DMS79 (cell line): Measurements from ENCODE around the gene USP31.

Source experiments
- DNase-seq: peaks from one replicate; lab custom pipeline; 2025; lab: John Stamatoyannopoulos, UW

Gene USP31

DNA sequence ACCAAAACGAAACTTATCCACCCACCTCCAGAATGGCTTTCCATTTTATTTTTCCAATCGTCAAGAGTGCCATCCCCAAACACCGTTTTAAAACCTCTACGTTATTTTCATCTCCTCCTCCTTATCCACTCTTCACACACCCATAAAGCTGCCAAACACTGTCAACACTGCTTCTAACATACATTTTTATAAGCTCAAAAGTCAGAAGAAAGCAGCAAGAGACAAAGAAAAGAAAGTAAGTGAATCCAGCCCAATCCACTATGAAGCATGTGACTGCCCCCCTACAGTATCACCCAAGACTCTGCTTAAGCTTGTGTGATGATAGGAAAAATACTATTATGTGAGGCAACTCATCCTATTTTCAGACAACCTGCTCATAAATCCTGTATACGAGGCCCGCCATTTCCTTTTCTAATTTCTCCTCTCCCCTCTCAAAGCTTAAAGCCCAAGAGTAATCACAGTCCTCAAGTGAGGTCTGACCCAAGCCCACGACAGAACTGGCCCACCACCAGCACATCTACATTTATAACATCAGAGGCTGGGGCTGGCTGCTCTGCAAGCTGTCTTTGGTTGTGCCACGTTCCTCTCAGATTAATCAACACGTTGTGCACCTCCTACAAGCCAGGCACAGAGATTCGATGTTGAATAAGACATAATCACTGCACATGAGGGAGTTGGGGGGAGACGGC is 16.3 kb downstream of the USP31 start:
- DNase-seq: no peak

DNA sequence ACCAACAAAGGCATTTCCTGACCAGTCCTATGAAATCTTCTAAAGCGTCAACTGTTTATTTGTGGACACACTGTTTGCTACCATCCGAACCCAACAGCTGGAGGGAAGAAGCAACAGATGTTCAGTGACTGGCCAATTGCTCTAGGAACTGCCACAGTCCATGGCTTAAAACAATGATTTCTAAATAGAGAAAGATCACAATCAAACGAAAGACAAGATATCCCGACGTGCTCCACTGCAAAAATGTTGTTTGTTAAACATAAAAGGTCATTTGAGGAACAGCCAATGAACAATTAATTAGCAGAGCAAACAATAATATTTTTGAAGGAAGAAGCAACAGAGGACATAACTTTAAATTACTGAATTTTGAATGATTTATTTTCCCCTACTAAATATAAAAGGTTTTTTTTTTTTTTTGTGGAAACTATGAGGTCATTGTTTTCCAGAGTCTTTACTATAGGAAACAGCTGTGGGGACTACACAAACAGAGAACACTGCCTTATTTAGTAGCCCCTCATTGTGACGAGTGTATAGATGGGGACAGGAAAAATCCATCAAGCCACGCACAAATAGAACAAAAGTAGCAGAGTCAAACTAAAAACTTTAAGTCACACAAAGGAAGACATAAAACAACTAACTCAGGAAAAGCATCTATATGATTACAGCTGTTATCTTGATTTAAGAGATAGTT is 17.2 kb downstream of the USP31 start:
- DNase-seq: no peak

DNA sequence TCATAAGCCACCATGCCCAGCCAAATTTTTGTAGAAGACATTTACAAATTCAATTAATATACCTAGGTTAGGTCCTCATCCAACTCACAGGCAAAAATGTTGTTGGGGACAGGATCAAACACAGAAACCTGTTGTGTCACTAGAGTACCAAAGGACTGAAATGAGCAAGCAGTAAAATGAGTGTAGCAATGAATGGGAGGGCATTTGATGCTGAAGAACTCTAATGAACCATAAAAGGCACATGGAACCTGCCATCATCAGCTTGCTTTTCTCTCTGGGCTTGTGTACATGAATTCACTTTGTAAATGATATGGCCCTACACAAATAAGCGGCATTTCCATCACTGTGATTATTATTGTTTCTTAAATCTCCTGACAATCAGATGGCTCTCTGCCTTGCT is 17.8 kb downstream of the USP31 start:
- no peak for DNase-seq

DNA sequence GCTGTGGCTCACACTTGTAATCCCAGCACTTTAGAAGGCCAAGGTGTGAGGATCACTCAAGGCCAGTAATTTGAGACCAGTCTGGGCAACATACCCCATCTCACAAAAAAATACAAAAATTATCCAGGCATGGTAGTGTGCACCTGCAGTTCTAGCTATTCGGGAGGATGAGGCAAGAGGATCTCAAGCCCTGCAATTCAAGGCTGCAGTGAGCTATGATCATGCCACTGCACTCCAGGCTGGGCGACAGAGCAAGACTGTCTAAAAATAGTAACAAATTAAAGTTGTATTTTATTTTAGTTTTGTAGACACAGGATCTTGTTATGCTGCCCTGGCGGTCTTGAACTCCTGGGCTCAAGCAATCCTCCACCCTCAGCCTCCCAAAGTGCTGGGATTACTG is 18.2 kb downstream of the USP31 start:
- no peak for DNase-seq

DNA sequence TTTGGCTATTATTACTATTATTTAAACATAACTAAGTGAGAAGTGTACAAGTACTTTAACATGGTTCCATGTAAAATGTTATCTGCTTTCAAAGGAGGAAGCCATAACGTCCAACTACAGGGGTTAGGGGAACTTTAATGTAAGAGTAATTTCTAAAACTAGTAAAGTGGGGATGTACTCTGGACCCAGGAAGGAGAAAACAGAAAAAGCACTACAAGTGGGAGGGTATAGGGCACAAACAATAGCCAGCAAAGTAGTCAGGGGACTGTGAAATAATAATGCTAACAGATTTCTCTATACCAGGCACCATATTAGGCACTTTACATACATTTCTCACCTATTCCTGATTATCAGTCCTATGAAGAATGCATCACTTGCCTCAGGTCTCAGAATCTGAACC is 19.6 kb downstream of the USP31 start:
- no peak for DNase-seq

DNA sequence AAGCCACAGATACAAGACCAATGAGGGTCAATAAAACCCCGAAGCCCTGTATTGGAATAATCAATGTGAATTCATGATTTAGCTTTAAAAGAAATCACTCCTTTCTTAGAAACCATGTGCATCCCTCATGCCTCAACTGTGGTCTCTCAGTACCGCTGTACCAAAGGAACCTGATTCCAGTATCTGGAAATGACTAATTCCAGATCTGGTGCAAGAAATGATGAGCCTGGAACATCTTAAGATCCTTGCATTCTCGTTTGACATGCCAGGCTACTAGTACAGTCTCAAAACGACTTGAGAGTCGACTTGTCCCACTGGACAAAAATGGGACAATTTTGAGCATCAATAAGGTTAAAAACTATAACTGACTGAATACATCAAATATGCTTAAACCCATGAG is 21.2 kb downstream of the USP31 start:
- DNase-seq: no peak

DNA sequence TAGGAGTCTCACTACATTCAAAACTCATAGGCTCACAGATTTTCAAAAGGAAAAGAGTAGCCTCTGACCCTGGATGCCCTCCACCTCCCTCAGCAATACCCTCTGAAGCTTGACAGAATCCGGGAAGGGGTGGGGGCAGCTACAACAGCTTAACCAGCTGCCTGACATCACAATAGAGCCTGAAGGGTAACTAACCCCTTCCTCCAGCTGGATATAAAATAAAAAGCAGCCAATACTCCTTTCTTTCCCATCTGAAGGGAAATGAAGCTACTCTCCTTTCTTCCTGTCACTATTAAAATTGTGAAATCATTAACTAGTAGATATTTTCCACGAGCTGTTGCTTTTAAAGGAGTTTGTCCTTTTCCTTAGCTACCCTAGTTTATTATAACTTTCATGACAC is 24.0 kb downstream of the USP31 start:
- DNase-seq: no peak

DNA sequence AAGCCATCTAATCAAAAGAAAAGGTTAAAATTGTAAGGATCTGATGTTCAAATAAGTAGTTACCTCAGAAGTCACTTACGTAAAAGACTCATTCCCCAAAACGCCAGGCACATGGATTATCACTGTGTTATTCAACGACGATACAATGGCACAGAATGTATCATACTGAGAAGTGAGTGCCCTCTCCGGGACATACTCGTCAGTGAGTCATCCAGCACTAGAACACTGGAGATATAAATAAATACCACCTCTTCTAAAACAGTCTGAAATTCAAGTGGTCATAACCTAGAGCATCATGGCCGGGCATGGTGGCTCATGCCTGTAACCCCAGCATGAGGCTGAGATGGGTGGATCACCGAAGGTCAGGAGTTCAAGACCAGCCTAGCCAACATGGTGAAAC is 24.9 kb downstream of the USP31 start:
- DNase-seq: no peak

DNA sequence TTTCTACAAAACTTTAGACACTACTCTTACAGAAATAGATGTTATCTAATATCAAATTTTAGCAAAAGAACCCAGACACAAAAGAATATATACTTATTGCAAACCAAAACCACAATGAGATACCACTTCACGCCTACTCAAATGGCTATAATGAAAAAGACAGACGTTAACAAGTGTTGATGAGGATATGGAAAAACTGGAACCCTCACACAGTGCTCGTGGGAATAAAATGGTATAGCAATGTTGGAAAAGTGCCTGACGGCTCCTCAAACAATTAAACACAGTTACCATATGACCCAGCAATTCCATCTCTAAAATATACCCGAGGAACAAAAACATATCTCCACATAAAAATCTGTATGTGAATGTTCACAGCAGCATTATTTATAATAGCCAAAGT is 27.1 kb downstream of the USP31 start:
- no peak for DNase-seq

DNA sequence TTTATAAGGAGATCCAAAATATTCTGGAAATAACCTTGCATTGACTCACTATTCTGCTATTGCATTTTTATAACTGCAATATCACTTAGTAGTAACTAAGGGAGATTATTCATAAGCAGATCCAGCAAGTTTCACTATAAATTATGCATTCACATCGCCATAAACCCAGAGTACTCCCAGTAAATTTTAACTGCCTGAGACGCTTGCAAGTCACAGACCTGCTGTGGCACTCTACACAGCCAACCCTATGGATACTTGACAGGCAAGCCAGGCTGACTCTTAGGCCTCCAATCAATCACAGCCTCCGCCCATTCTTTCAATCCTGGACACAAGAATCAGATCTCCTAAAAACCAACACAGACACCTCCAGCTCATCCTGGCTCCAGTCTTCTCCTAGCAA is 28.2 kb downstream of the USP31 start:
- DNase-seq: no peak

DNA sequence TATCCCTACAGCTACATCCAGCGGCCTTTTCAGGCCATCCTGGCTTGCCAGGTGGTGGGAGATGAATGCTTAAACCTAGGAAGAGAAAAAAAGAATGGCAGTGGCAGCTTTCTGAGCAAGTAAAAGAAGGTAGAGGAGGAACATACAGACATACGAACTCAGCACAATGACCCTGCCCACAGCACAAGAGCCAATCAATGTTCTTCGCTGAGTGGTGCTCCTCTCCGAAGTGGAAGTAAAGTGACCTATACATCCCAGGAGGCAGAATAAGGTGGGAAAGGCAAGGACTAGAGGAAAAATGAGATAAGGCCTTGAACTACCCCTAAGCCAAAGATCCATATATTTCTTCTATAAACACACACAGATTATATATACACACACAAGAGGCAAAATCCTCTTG is 28.7 kb downstream of the USP31 start:
- DNase-seq: no peak

DNA sequence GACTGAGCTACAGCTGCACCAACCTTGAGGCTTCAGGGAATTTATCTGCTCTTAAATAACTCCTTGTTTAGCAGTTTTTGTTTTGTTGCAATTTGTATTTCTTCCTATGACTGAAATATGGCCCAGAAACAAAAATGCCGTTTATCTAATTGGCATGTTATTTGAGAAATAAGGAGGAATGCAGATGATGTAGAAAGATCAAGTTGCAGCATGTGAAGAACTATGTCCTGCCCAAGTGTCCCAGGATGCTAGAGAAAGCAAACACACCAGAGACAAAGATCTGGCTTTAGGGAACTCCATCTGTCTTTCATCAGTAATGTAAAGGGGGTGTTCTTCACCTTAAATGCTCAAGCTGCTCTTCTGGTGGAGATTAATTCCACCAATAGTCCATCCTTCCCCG is 29.7 kb downstream of the USP31 start:
- DNase-seq: no peak

DNA sequence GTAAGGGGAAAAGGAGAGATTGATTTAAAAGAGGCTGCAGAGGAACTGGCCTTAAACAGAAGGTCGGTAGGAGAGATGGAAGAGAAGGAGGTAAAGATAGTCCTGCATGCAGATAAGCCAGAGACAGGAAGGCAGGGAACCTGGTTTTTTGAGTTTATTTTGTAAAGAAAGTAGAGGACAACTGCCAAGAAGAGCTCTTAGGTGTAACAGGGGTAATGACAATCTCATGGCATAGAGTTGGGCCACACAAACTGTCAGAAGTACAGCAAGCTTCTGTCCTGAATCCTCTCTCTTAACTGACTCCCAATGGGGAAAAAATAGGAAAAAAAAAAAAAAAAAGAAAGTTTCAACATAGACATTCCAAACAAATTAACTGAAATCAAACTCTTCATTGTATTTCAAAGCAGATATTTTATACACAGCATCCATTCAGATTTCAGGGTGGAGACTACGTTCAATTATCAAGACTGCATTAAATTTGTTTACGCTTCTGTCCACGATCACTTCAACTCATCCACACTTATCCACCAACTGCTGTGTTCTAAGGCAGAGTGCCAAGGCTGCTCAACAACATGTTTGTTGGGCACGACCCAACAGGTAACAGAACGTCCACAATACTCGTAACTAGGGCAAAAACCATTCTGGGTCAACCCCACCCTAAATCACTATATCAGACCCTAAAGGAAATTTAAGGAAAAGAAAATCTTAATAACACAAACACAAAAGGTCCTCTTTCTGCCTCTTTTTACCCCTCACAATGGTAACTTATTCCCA is 34.9 kb downstream of the USP31 start:
- DNase-seq: peak; percentile 66

DNA sequence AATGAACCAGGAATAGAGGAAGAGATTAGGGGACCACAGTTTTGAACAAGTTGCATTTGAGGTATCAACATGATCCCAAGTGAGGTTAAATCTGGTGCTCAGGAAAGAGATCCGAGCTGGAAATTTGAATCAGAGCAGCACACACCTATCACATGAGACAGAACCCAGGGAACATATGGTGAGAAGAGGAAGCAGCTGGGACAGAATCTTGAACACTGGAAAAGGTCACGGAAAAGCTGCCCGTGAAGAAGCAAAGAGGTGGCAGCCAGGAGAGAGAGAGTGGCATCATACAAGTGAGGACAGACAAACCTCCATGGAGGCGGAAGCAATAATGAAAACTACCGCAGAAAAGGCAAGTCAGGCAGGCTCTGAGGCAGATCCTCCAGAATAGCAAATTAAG is 36.1 kb downstream of the USP31 start:
- DNase-seq: no peak

DNA sequence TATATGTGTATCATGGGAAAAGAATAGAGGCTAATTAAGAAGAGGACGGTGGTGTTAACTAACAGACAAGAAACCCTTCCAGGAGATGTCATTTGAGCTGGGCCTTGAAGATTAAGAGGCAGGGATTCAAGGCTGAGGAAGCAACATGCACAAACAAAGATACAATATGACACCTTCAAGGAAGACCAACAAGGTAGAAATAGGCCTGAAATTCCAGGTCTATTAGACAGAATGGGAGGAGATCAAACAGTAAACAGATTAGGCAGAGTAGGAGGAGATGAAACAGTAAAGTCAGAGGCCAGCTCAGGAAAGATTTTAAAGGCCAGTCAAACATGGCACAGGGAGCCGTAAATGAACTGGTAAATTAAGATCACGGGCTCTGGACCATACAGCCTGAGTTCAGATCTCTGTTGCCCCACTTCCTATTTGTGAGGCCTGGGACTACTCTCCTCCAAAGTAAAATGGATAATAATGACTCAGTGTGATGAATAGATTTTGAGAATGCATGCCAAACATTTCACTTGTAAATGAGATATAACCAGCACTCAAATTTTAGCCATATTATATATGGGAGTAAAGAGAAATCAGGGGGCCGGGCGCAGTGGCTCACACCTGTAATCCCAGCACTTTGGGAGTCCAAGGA is 38.9 kb downstream of the USP31 start:
- DNase-seq: no peak

DNA sequence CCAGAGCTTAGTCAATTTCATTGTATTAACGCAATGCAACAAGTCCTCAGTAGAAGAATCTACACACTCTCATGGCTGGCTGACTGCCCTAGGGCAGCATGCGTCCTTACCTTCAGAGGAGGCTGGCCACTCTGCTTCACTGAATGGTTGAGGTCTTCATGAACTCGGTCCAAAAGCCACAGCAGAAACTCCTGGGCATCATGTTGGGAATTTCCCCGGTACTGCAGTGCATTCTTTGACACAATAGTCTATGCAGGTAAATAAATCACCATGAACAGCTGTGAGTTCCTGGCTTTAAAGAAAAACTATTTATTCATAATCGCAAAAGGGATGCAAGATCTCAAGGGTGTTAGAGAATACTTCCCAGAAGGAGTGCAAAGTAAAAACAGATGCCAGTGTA is 41.3 kb downstream of the USP31 start:
- no peak for DNase-seq

DNA sequence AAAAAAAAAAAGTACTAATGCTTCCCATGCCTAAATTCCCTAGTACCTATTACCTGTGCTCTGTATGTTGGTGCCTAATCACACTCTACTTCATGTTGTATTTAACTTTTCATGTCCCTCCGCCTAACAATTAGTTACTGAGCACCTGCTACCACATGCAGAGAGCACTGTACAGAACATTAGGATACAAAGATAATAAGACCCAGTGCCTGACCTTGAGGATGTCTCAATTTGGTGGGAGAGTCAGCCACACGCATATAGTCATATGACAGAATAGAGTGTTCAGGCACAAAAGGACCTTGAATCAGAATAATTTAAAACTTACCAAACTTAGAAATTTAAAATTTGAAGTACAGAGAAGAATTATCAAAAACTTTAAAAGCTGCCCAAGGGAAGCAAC is 42.1 kb downstream of the USP31 start:
- DNase-seq: no peak

DNA sequence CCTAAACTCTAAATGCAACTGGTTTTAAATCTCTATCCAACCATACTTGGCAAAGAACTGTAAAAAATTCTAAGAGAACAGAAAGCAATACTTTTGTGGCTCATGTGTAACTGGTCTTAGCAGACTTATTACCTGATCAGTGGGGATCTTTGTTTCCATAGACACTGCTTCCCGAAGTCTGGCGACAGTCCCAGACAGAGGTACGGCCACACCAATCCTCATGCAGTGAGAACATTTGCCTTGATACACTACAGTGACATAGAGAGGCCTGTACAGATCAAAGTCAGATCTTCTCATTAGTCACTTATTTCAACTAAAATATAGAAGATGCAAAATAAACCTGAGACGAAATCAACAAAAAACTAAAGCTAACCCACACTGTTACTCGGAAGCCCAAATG is 43.9 kb downstream of the USP31 start:
- no peak for DNase-seq

DNA sequence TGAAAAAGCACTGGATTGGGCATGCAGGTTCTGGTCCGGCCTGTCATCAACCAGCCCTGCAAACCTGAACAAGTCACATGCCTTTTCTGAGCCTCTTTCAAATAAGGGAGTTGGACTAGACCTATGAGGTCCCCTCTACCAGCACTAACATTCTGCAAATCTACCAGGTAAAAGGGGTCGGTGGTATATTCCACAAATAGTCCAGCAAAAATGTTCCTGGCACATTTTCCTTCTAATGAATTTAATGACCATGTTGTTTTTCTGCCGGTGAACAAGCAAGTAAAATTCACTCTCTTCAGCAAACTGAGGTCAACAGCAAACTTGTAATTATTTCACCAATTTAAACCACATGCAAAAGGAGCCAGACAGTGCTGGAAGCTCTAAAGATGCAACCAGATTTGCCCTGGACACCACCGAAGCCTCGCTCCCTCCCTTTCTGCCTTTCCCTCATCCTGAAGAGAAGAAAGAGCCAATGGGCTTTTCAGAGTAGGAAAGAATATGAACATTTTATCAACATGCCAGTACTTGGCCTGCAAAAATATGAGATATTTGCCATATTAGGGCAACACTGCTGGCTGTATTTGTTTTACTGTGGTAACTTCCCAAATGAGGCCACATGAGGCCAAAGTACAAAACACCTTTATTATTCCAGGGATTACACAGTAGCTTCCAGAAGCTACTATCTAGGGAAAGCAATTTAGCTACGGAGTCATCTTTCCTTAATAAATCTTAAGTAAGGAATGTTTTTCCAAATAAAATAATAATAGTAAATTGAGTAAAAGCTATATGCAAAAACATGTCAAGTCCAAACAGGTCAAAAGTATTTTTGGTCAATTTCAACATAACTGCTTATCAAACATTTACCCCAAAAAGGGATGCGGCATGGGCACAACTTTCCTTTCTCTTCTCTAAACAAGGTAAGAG is 45.0 kb downstream of the USP31 start:
- no peak for DNase-seq

DNA sequence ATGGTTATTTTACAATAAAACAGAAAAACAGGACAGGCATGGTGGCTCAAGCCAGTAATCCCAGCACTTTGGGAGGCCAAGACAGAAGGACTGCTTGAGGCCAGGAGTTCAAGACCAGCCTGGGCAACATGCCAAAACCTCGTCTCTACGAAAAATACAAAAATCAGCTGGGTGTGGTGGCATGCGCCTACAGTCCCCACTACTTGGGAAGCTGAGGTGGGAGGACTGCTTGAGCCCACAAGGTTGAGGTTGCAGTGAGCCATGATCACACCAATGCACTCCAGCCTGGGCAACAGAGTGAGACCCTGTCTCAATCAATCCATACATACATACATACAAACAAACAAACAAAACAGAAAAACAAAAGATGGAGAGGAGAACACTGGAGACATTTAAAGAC is 45.6 kb downstream of the USP31 start:
- no peak for DNase-seq

DNA sequence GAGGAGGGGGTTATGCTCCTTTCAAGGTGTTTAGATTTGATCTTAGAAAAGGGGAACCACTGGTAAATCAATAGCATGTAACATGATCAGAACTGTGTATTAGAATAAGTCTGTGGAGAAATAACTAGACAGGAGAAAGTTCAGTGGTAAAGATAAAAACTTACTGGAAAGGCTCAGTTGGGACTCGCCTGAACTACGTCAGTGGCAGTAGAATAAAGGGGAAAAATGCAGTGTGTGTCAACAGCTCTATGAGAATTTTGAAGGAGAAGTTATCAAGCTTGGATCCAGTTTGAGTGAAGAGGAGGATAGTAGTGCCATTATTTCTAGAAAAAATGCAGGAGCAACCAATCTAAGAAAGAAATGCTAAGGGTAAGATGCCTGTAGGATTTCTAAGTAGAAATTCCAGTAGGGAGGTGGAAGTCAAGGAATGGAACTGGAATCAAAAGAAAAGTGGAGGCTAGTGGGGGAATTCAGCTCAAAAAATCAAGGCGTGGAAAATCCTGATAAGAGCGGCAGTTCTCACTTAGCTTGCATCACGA is 48.2 kb downstream of the USP31 start:
- DNase-seq: no peak
